MCF 10A (cell line): ENCODE measurements around the gene SUGP2. TPM values are rescaled to one million over a fixed set of nuclear protein-coding genes. Genes with fewer than 3 reads are reported as not detected.

Source experiments
- BruUV-seq: library from RNA; stranded (reverse); fragments of 400-500 nt; replicated peaks from 2 replicates; lab custom pipeline; 2021; lab: Mats Ljungman, UMichigan
- CTCF ChIA-PET: fragments of 300-600 bp; sonication (Branson Sonifier 250); formaldehyde crosslinking; extraction: SDS; loops from one replicate; lab custom pipeline; 2021; ENCODE audit warnings: antibody characterized with exemption, inconsistent platforms; lab: Yijun Ruan, JAX
- POLR2A ChIA-PET: fragments of 300-600, 350-650 bp; sonication (Branson Sonifier 250); formaldehyde crosslinking; extraction: SDS; loops from one replicate; lab custom pipeline; 2020; ENCODE audit warnings: antibody characterized with exemption, inconsistent platforms; lab: Yijun Ruan, JAX
- DNase-seq: peaks from one replicate; pipeline ENCODE4 v3.0.0-alpha.2; 2018; ENCODE audit not compliant: unreplicated experiment
- H3K27ac Mint-ChIP-seq: one replicate; pipeline ENCODE4 v1.8.0; 2022; ENCODE audit warnings: mild to moderate bottlenecking, low read depth, mixed read lengths; ENCODE audit not compliant: unreplicated experiment
- H3K27me3 Mint-ChIP-seq: one replicate; pipeline ENCODE4 v1.8.0; 2022; ENCODE audit warnings: mixed read lengths; ENCODE audit not compliant: insufficient read depth, unreplicated experiment
- H3K36me3 Mint-ChIP-seq: one replicate; pipeline ENCODE4 v1.8.0; 2022; ENCODE audit warnings: mild to moderate bottlenecking, moderate library complexity, mixed read lengths; ENCODE audit not compliant: insufficient read depth, unreplicated experiment
- H3K4me1 Mint-ChIP-seq: one replicate; pipeline ENCODE4 v1.8.0; 2022; ENCODE audit warnings: mixed read lengths; ENCODE audit not compliant: insufficient read depth, unreplicated experiment
- H3K4me3 Mint-ChIP-seq: one replicate; pipeline ENCODE4 v1.8.0; 2022; ENCODE audit warnings: mild to moderate bottlenecking, moderate library complexity, mixed read lengths; ENCODE audit not compliant: unreplicated experiment
- H3K9me3 Mint-ChIP-seq: one replicate; pipeline ENCODE4 v1.8.0; 2022; ENCODE audit warnings: mixed read lengths; ENCODE audit not compliant: unreplicated experiment
- CTCF ChIP-seq: fragments of 200-600 bp; IDR thresholded peaks from one replicate; pipeline ENCODE4 v1.8.0; 2022; ENCODE audit warnings: antibody characterized with exemption, mild to moderate bottlenecking; ENCODE audit not compliant: unreplicated experiment
- intact Hi-C: fragments of 100-400 bp; cut with micrococcal nuclease; formaldehyde crosslinking; loops from 2 replicates; pipeline ENCODE4 v1.14.1; 2022
- total RNA-seq: library from RNA; stranded (reverse); gene quantifications from 2 replicates; pipeline ENCODE4 v1.2.3, GENCODE V29; 2022

SUGP2 gene
- total RNA-seq, 1 experiment from 2014 or later: 69.1 TPM

- no TSS peak for BruUV-seq
- Mint-ChIP-seq H3K27me3 (no peaks in the 10 kb centered on the region), H3K27ac (no peak overlapping the region), H3K4me3 (no peak overlapping the region), H3K9me3 (no peaks in the 10 kb centered on the region), H3K36me3 (peaks cover 26% of the 10 kb centered on the region), H3K4me1 (peaks cover 9% of the 10 kb centered on the region)
- peak; percentile 75 for TF ChIP-seq CTCF
- peak; percentile 48 for DNase-seq
- POLR2A ChIA-PET: interaction anchor here (1.1 kb wide), 1 partner anchor 10 kb away, joined by 3 read pairs; the partner anchor contains the start of gene SLC25A42
- CTCF ChIA-PET: interaction anchor here (0.6 to 3.2 kb wide), 11 partner anchors 9 to 420 kb away, joined by 3 to 15 read pairs (median 3); partner anchors contain the start of gene SLC25A42
- intact Hi-C loops: no loop called here
Measured at GRCh38 chr19:19053508-19054314, 20.4 kb upstream of the SUGP2 start.

DNA sequence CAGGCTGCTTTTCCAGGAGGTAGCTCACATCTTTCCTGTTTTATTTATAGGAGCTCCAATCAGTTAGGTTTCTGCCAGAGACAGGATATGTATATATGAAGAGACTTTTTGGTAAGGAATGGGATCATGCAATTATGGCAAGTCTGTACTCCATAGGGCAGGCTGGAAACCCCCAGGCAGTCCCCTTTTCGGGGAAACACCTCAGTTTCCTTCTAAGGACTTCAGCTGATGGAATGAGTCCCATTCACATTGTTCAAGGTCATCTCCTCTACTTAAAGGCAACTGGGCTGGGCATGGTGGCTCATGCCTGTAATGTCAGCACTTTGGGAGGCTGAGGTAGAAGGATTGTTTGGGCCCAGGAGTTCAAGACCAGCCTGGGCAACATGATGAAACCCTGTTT, 19.6 kb upstream of the SUGP2 start:
- no peak overlapping the region for H3K4me3 Mint-ChIP-seq
- no TSS peak for BruUV-seq

DNA sequence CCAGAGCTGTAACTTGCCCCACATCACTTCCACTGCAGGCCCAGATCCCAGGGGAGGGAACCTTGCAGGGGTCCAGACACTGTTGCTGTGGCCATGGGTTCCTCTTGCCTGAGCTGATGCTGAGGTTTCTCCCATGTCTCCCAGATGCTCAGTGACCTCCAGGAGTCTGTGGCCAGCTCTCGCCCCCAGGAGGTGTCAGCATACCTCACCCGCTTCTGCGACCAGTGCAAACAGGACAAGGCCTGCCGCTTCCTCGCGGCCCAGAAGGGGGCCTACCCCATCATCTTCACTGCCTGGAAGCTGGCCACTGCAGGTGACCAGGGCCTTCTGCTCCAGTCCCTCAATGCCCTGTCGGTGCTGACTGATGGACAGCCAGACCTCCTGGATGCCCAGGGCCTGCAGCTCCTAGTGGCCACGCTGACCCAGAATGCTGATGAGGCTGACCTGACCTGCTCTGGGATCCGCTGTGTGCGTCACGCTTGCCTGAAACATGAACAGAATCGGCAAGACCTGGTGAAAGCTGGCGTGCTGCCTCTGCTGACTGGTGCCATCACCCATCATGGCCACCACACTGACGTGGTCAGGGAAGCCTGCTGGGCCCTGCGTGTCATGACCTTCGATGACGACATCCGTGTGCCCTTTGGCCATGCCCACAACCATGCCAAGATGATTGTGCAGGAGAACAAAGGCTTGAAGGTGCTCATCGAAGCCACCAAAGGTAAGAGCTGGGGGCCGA, 18.3 kb upstream of the SUGP2 start:
- peaks cover 39% of the 10 kb centered on the region for H3K36me3 Mint-ChIP-seq
- H3K4me1 Mint-ChIP-seq: peaks cover 9% of the 10 kb centered on the region
- H3K9me3 Mint-ChIP-seq: no peaks in the 10 kb centered on the region
- H3K27me3 Mint-ChIP-seq: no peaks in the 10 kb centered on the region
- TF ChIP-seq CTCF: no peak
- no peak for DNase-seq
- no peak overlapping the region for H3K4me3 Mint-ChIP-seq
- ChIA-PET CTCF (interaction anchor here (0.6 to 3.2 kb wide), 5 partner anchors 15 to 124 kb away, joined by 3 to 15 read pairs (median 3); no protein-coding TSS in a partner anchor), POLR2A (interaction anchor here (0.7 to 1.0 kb wide), 2 partner anchors 12 to 439 kb away, joined by 3 to 7 read pairs; partner anchors contain the start of gene SLC25A42)
- BruUV-seq: no TSS peak
- intact Hi-C loops: no loop called here
- H3K27ac Mint-ChIP-seq: no peak overlapping the region

More for the DNA sequence above, 19.6 kb upstream of the SUGP2 start:
- Mint-ChIP-seq H3K27me3 (no peaks in the 10 kb centered on the region), H3K36me3 (peaks cover 27% of the 10 kb centered on the region), H3K27ac (no peak overlapping the region), H3K9me3 (no peaks in the 10 kb centered on the region), H3K4me1 (peaks cover 9% of the 10 kb centered on the region)
- POLR2A ChIA-PET: interaction anchor here (0.6 to 1.1 kb wide), 2 partner anchors 10 to 24 kb away, joined by 3 to 5 read pairs; partner anchors contain the start of gene SLC25A42
- TF ChIP-seq CTCF: no peak
- CTCF ChIA-PET: interaction anchor here (0.5 to 3.2 kb wide), 7 partner anchors 10 to 419 kb away, joined by 3 to 15 read pairs (median 3); partner anchors contain the start of gene SLC25A42
- no peak for DNase-seq
- intact Hi-C loops: no loop called here
